ENCODE results near the gene CYP39A1. TPM values are rescaled to one million over a fixed set of nuclear protein-coding genes. Genes with fewer than 3 reads are reported as not detected.
A peak's percentile ranks its signal among the peaks of the same experiment; 100 is the strongest.

The CYP39A1 gene
- total RNA-seq, 3 donors from 2014 or later: 4.1 to 5.3 (median 4.5) TPM

DNA sequence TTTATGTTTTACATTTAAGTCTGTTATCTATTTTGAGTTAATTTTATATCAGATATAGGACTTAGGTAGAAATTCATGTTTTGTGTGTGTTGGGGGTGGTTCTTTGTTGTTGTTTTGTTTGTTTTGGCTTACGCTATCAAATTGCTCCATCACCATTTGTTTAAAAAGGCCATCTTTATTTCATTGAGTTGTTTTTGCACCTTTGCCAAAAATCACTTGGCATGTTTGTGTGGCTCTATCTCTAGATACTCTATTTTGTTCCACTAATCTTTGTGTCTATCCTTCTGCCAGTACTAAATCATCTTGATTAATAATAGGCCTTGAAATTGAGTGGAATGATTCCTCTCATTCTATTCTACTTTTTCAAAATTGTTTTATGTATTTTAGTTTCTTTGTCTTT, 7.4 kb downstream of the CYP39A1 start:
- intact Hi-C loops (cut with DNase I, micrococcal nuclease): no loop called here
- no peaks in the 10 kb centered on the region for H3K9me3 ChIP-seq
- H3K36me3 ChIP-seq (ENCODE audit: low read depth): no peaks in the 10 kb centered on the region
- no peaks in the 10 kb centered on the region for H3K4me1 ChIP-seq (ENCODE audit: low read depth)
- DNase-seq (no peak), ATAC-seq (no peak)
- no peak overlapping the region for H3K4me3 ChIP-seq
- TF ChIP-seq, protein P1, sequence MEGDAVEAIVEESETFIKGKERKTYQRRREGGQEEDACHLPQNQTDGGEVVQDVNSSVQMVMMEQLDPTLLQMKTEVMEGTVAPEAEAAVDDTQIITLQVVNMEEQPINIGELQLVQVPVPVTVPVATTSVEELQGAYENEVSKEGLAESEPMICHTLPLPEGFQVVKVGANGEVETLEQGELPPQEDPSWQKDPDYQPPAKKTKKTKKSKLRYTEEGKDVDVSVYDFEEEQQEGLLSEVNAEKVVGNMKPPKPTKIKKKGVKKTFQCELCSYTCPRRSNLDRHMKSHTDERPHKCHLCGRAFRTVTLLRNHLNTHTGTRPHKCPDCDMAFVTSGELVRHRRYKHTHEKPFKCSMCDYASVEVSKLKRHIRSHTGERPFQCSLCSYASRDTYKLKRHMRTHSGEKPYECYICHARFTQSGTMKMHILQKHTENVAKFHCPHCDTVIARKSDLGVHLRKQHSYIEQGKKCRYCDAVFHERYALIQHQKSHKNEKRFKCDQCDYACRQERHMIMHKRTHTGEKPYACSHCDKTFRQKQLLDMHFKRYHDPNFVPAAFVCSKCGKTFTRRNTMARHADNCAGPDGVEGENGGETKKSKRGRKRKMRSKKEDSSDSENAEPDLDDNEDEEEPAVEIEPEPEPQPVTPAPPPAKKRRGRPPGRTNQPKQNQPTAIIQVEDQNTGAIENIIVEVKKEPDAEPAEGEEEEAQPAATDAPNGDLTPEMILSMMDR (IDR thresholded peaks at IDR 0.05): no peak

GRCh38 chr6:46642928-46643751, 9.5 kb downstream of the CYP39A1 start:
- no peak for DNase-seq
- intact Hi-C loops (cut with DNase I, micrococcal nuclease): no loop called here
- no peaks in the 10 kb centered on the region for H3K4me1 ChIP-seq (ENCODE audit: low read depth)
- H3K9me3 ChIP-seq: no peaks in the 10 kb centered on the region
- ATAC-seq: no peak
- TF ChIP-seq, protein P1 (IDR thresholded peaks at IDR 0.05): no peak
- no peaks in the 10 kb centered on the region for H3K36me3 ChIP-seq (ENCODE audit: low read depth)
- no peak overlapping the region for H3K4me3 ChIP-seq

GRCh38 chr6:46638650-46639049, 14.0 kb downstream of the CYP39A1 start:
- Histone ChIP-seq H3K9me3 (no peaks in the 10 kb centered on the region), H3K4me1 (ENCODE audit: low read depth) (peaks cover 3% of the 10 kb centered on the region), H3K4me3 (no peak overlapping the region), H3K36me3 (ENCODE audit: low read depth) (no peaks in the 10 kb centered on the region)
- intact Hi-C loops (cut with DNase I, micrococcal nuclease): loop anchor here in 1 of 2 donors (10.0 kb wide), 1 partner anchor 224 kb away; no protein-coding TSS in a partner anchor
- DNase-seq (no peak), ATAC-seq (no peak)
- TF ChIP-seq, protein P1 (IDR thresholded peaks at IDR 0.05): no peak

GRCh38 chr6:46637933-46638332, 14.7 kb downstream of the CYP39A1 start:
- intact Hi-C loops (cut with DNase I, micrococcal nuclease): loop anchor here in 1 of 2 donors (10.0 kb wide), 1 partner anchor 223 kb away; no protein-coding TSS in a partner anchor
- TF ChIP-seq, protein P1 (IDR thresholded peaks at IDR 0.05): no peak
- ATAC-seq: no peak

DNA sequence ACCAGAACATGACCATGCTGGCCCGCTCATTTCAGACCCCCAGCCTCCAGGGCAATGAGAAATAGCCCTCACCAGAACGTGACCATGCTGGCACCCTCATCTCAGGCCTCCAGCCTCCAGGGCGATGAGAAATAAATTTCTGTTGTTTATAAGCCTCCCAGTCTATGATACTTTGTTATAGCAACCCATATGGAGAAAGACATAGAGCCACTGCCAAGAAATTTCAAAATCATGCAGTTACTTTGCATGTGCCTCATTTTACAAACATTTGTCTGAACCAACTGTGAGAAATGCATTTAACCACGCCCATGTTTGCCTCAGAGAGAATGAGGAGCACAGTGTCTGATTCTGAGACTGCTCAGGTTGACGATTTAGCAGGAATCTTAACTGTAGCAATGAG, 15.5 kb downstream of the CYP39A1 start:
- H3K9me3 ChIP-seq: no peaks in the 10 kb centered on the region
- ATAC-seq (peak; percentile 38), DNase-seq (no peak)
- H3K4me1 ChIP-seq (ENCODE audit: low read depth): peaks cover 3% of the 10 kb centered on the region
- no peak overlapping the region for H3K4me3 ChIP-seq
- TF ChIP-seq, protein P1 (IDR thresholded peaks at IDR 0.05): no peak
- no peaks in the 10 kb centered on the region for H3K36me3 ChIP-seq (ENCODE audit: low read depth)
- intact Hi-C loops (cut with DNase I, micrococcal nuclease): loop anchor here in 1 of 2 donors (10.0 kb wide), 1 partner anchor 222 kb away; no protein-coding TSS in a partner anchor

More at GRCh38 chr6:46637933-46638332, 14.7 kb downstream of the CYP39A1 start:
- H3K36me3 ChIP-seq (ENCODE audit: low read depth): no peaks in the 10 kb centered on the region
- no peak for DNase-seq
- H3K4me1 ChIP-seq (ENCODE audit: low read depth): peaks cover 3% of the 10 kb centered on the region
- H3K4me3 ChIP-seq: no peak overlapping the region
- H3K9me3 ChIP-seq: no peaks in the 10 kb centered on the region

Measured in mucosa of descending colon (tissue), 3 donors.